Right lobe of liver (tissue), 6 donors: Measurements from ENCODE around the gene ZNF777. TPM values are rescaled to one million over a fixed set of nuclear protein-coding genes. Genes with fewer than 3 reads are reported as not detected.

Experiments used
- ATAC-seq, 4 donors: fragments of 200-7000 bp; cut with Tn5 transposase; one replicate each; pipeline ENCODE4 v1.9.1; 2020; ENCODE audit warnings: mild to moderate bottlenecking in 4 of 4, moderate library complexity in 4 of 4
- DNase-seq, 3 donors: peaks; one replicate each; pipeline ENCODE4 v3.0.0-alpha.2; 2020
- H3K27ac ChIP-seq, 3 donors: fragments of 200-600 bp; one replicate each; pipeline ENCODE4 v1.8.0; 2022
- H3K27me3 ChIP-seq, 2 donors: fragments of 200-600 bp; one replicate each; pipeline ENCODE4 v1.8.0; 2022
- H3K36me3 ChIP-seq, 4 donors: fragments of 200-600 bp; sonication (generic) in 1 of 4; one replicate each; pipeline versions ENCODE4 v1.5.1 to v1.8.0; 2017 to 2022; ENCODE audit warnings: control low read depth in 1 of 4
- H3K4me1 ChIP-seq, 4 donors: fragments of 200-600 bp; sonication (generic) in 1 of 4; one replicate each; pipeline versions ENCODE4 v1.5.1 to v1.8.0; 2017 to 2022; ENCODE audit warnings: control low read depth in 1 of 4
- H3K4me3 ChIP-seq, 3 donors: fragments of 200-600 bp; one replicate each; pipeline ENCODE4 v1.8.0; 2022
- H3K9me3 ChIP-seq, 4 donors: fragments of 200-600 bp; sonication (generic) in 1 of 4; one replicate each; pipeline versions ENCODE4 v1.5.1 to v1.8.0; 2017 to 2022; ENCODE audit warnings: control low read depth in 1 of 4
- POLR2A ChIP-seq: fragments of 450-650 bp; IDR thresholded peaks from one replicate; pipeline ENCODE4 v1.6.1; 2017; ENCODE audit warnings: antibody characterized with exemption, mild to moderate bottlenecking
- WGBS: methylation state at CpG from one replicate; pipeline ENCODE4 v1.1.6; 2018; ENCODE audit warnings: low coverage, low lambda C conversion rate; ENCODE audit not compliant: insufficient coverage; ENCODE audit errors: missing lambda C conversion rate; 5-methylcytosine and 5-hydroxymethylcytosine counted together
- intact Hi-C, 2 donors: fragments of 100-400 bp; cut with DNase I; formaldehyde crosslinking; loops; one replicate each; pipeline versions ENCODE4 v1.11.2 to v1.14.1; 2022
- total RNA-seq, 6 experiments: library from RNA; depleted of rRNA in 2 of 6; stranded (reverse); fragments of >200 nt in 2 of 6; fragmentation: NEBNext Ultra II Directional in 3 of 6; extraction: Animal tissue kit (Norgen Biotek cat#: 25700) in 3 of 6; gene quantifications; one replicate each; pipeline versions ENCODE4 v1.1.0 to v1.2.4, GENCODE V29; 2016 to 2023
- TF ChIP-seq, protein P1 (sequence below), 4 donors: fragments of 200-600 bp in 3 of 4; fragments of 450-650 bp in 1 of 4; IDR thresholded peaks; one replicate each; pipeline versions ENCODE4 v1.5.1 to v1.8.0; 2016 to 2022; ENCODE audit warnings: antibody characterized with exemption in 4 of 4, mild to moderate bottlenecking in 2 of 4
- donor health status: DM: no; HTN: yes; CAD: no.
- donor health status: DM: no; HTN: no; CAD: no.
- donor health status: DM: no; HTN: no; CAD: no.
- donor health status: DM: no; HTN: yes; CAD: no.
- donor health status: DM: no; HTN: yes; CAD: no.

The ZNF777 gene
- total RNA-seq, 6 experiments from 2014 or later, result 5.3 to 7.0 (median 5.4) TPM

GRCh38 chr7:149409895-149410294, 51.0 kb downstream of the ZNF777 start:
- no peaks in the 10 kb centered on the region for H3K4me1 ChIP-seq
- H3K4me3 ChIP-seq, result no peak overlapping the region
- H3K27me3 ChIP-seq, result no peaks in the 10 kb centered on the region
- no peak overlapping the region for H3K27ac ChIP-seq
- WGBS, result 70% methylated on average over 4 of the region's 6 CpGs
- DNase-seq, result no peak
- no peaks in the 10 kb centered on the region for H3K9me3 ChIP-seq
- no peak for ATAC-seq
- intact Hi-C loops, result no loop called here
- TF ChIP-seq, protein P1, sequence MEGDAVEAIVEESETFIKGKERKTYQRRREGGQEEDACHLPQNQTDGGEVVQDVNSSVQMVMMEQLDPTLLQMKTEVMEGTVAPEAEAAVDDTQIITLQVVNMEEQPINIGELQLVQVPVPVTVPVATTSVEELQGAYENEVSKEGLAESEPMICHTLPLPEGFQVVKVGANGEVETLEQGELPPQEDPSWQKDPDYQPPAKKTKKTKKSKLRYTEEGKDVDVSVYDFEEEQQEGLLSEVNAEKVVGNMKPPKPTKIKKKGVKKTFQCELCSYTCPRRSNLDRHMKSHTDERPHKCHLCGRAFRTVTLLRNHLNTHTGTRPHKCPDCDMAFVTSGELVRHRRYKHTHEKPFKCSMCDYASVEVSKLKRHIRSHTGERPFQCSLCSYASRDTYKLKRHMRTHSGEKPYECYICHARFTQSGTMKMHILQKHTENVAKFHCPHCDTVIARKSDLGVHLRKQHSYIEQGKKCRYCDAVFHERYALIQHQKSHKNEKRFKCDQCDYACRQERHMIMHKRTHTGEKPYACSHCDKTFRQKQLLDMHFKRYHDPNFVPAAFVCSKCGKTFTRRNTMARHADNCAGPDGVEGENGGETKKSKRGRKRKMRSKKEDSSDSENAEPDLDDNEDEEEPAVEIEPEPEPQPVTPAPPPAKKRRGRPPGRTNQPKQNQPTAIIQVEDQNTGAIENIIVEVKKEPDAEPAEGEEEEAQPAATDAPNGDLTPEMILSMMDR (IDR thresholded peaks at IDR 0.05), result no peak
- no peak for TF ChIP-seq POLR2A
- H3K36me3 ChIP-seq, result no peaks in the 10 kb centered on the region

GRCh38 chr7:149404825-149405224, 56.0 kb downstream of the ZNF777 start:
- Histone ChIP-seq H3K36me3 (no peaks in the 10 kb centered on the region), H3K4me3 (no peak overlapping the region), H3K9me3 (no peaks in the 10 kb centered on the region), H3K4me1 (no peaks in the 10 kb centered on the region), H3K27me3 (no peaks in the 10 kb centered on the region), H3K27ac (no peak overlapping the region)
- WGBS, result 100% methylated on average over 2 of the region's 6 CpGs
- DNase-seq (no peak), ATAC-seq (no peak)
- intact Hi-C loops, result no loop called here
- no peak for TF ChIP-seq POLR2A
- TF ChIP-seq, protein P1 (IDR thresholded peaks at IDR 0.05), result no peak

GRCh38 chr7:149404396-149404795, 56.5 kb downstream of the ZNF777 start:
- no peak overlapping the region for H3K27ac ChIP-seq
- H3K9me3 ChIP-seq, result no peaks in the 10 kb centered on the region
- intact Hi-C loops, result no loop called here
- ATAC-seq, result peak in 1 of 4 donors; percentile 40
- WGBS, result 86% methylated on average over 2 of the region's 12 CpGs
- DNase-seq, result no peak
- no peaks in the 10 kb centered on the region for H3K27me3 ChIP-seq
- H3K4me1 ChIP-seq, result no peaks in the 10 kb centered on the region
- H3K4me3 ChIP-seq, result no peak overlapping the region
- H3K36me3 ChIP-seq, result no peaks in the 10 kb centered on the region
- TF ChIP-seq POLR2A, result no peak
- TF ChIP-seq, protein P1 (IDR thresholded peaks at IDR 0.05), result no peak

DNA sequence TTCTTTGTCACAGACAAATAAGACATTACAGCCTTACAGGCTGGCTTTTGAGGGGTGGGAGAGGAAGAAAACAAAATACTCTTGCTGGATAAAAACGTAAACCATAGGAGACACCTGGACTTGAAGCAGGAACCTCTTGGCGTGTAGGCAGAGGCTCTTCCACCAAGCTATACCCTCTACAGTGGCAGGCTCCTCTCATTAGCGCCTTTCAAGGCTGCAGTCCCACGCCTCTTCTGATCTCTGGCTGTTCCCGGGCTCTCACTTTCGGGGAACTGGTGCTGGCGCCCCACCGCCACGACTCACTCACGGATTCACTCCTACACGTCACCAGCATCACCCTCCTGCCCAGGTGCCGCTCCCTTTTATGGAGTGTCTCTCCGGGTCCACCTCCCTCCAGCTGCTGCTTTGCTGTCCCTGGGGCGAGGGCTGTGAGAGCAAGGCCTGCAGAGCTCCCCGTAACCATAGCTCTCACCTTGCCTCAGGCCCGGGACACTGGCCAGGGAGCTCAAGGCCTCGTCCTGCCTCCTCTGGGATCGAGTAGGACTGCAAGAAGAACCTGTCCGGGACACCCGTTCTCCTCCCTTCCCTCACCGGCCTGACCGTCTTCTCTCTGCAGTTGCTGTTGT, 62.6 kb downstream of the ZNF777 start:
- H3K4me1 ChIP-seq, result no peaks in the 10 kb centered on the region
- 56% methylated on average over 6 of the region's 22 CpGs for WGBS
- ATAC-seq, result no peak
- no peaks in the 10 kb centered on the region for H3K36me3 ChIP-seq
- no peak for DNase-seq
- no peaks in the 10 kb centered on the region for H3K27me3 ChIP-seq
- intact Hi-C loops, result no loop called here
- no peak overlapping the region for H3K27ac ChIP-seq
- H3K4me3 ChIP-seq, result no peak overlapping the region
- H3K9me3 ChIP-seq, result no peaks in the 10 kb centered on the region
- TF ChIP-seq POLR2A, result no peak
- TF ChIP-seq, protein P1 (IDR thresholded peaks at IDR 0.05), result no peak
